Rectal smooth muscle tissue (tissue), 1 donor: ENCODE measurements around the gene SLITRK5.

Experiments used
- H3K27ac ChIP-seq: one replicate; pipeline ENCODE4 v1.7.0; 2013; ENCODE audit warnings: low read depth, low read length, inconsistent platforms
- H3K27me3 ChIP-seq: one replicate; pipeline ENCODE4 v1.7.0; 2013; ENCODE audit warnings: low read length; ENCODE audit not compliant: control insufficient read depth, insufficient read depth
- H3K36me3 ChIP-seq: one replicate; pipeline ENCODE4 v1.7.0; 2013; ENCODE audit warnings: low read length; ENCODE audit not compliant: control insufficient read depth, insufficient read depth
- H3K4me1 ChIP-seq: one replicate; pipeline ENCODE4 v1.7.0; 2013; ENCODE audit warnings: low read length; ENCODE audit not compliant: control insufficient read depth, insufficient read depth
- H3K4me3 ChIP-seq: one replicate; pipeline ENCODE4 v1.7.0; 2013; ENCODE audit warnings: low read length
- H3K9ac ChIP-seq: one replicate; pipeline ENCODE4 v1.7.0; 2013; ENCODE audit warnings: low read length

SLITRK5 gene

DNA sequence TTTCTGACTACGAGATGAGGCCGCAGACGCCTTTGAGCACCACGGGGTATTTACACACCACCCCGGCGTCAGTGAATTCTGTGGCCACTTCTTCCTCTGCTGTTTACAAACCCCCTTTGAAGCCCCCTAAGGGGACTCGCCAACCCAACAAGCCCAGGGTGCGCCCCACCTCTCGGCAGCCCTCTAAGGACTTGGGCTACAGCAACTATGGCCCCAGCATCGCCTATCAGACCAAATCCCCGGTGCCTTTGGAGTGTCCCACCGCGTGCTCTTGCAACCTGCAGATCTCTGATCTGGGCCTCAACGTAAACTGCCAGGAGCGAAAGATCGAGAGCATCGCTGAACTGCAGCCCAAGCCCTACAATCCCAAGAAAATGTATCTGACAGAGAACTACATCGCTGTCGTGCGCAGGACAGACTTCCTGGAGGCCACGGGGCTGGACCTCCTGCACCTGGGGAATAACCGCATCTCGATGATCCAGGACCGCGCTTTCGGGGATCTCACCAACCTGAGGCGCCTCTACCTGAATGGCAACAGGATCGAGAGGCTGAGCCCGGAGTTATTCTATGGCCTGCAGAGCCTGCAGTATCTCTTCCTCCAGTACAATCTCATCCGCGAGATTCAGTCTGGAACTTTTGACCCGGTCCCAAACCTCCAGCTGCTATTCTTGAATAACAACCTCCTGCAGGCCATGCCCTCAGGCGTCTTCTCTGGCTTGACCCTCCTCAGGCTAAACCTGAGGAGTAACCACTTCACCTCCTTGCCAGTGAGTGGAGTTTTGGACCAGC lies 5.3 kb downstream of the SLITRK5 start:
- Histone ChIP-seq H3K9ac (no peak overlapping the region), H3K27me3 (peaks cover 24% of the 10 kb centered on the region), H3K27ac (no peak overlapping the region), H3K36me3 (no peaks in the 10 kb centered on the region), H3K4me3 (no peak overlapping the region), H3K4me1 (peaks cover 5% of the 10 kb centered on the region)

DNA sequence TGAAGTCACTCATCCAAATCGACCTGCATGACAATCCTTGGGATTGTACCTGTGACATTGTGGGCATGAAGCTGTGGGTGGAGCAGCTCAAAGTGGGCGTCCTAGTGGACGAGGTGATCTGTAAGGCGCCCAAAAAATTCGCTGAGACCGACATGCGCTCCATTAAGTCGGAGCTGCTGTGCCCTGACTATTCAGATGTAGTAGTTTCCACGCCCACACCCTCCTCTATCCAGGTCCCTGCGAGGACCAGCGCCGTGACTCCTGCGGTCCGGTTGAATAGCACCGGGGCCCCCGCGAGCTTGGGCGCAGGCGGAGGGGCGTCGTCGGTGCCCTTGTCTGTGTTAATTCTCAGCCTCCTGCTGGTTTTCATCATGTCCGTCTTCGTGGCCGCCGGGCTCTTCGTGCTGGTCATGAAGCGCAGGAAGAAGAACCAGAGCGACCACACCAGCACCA lies 5.9 kb downstream of the SLITRK5 start:
- H3K27me3 ChIP-seq: peaks cover 22% of the 10 kb centered on the region
- peak overlapping the region; percentile 58 for H3K4me3 ChIP-seq
- no peaks in the 10 kb centered on the region for H3K36me3 ChIP-seq
- H3K4me1 ChIP-seq: peaks cover 5% of the 10 kb centered on the region
- no peak overlapping the region for H3K27ac ChIP-seq
- no peak overlapping the region for H3K9ac ChIP-seq

DNA sequence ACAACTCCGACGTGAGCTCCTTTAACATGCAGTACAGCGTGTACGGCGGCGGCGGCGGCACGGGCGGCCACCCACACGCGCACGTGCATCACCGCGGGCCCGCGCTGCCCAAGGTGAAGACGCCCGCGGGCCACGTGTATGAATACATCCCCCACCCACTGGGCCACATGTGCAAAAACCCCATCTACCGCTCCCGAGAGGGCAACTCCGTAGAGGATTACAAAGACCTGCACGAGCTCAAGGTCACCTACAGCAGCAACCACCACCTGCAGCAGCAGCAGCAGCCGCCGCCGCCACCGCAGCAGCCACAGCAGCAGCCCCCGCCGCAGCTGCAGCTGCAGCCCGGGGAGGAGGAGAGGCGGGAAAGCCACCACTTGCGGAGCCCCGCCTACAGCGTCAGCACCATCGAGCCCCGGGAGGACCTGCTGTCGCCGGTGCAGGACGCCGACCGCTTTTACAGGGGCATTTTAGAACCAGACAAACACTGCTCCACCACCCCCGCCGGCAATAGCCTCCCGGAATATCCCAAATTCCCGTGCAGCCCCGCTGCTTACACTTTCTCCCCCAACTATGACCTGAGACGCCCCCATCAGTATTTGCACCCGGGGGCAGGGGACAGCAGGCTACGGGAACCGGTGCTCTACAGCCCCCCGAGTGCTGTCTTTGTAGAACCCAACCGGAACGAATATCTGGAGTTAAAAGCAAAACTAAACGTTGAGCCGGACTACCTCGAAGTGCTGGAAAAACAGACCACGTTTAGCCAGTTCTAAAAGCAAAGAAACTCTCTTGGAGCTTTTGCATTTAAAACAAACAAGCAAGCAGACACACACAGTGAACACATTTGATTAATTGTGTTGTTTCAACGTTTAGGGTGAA lies 6.6 kb downstream of the SLITRK5 start:
- no peaks in the 10 kb centered on the region for H3K36me3 ChIP-seq
- no peak overlapping the region for H3K9ac ChIP-seq
- H3K27me3 ChIP-seq: peaks cover 18% of the 10 kb centered on the region
- no peak overlapping the region for H3K27ac ChIP-seq
- peaks cover 5% of the 10 kb centered on the region for H3K4me1 ChIP-seq
- H3K4me3 ChIP-seq: peak overlapping the region; percentile 58

DNA sequence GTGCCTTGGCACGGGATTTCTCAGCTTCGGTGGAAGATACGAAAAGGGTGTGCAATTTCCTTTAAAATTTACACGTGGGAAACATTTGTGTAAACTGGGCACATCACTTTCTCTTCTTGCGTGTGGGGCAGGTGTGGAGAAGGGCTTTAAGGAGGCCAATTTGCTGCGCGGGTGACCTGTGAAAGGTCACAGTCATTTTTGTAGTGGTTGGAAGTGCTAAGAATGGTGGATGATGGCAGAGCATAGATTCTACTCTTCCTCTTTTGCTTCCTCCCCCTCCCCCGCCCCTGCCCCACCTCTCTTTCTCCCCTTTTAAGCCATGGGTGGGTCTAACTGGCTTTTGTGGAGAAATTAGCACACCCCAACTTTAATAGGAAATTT lies 7.2 kb downstream of the SLITRK5 start:
- H3K36me3 ChIP-seq: no peaks in the 10 kb centered on the region
- no peak overlapping the region for H3K9ac ChIP-seq
- peaks cover 3% of the 10 kb centered on the region for H3K4me1 ChIP-seq
- H3K4me3 ChIP-seq: peak overlapping the region; percentile 58
- H3K27ac ChIP-seq: no peak overlapping the region
- peaks cover 14% of the 10 kb centered on the region for H3K27me3 ChIP-seq

DNA sequence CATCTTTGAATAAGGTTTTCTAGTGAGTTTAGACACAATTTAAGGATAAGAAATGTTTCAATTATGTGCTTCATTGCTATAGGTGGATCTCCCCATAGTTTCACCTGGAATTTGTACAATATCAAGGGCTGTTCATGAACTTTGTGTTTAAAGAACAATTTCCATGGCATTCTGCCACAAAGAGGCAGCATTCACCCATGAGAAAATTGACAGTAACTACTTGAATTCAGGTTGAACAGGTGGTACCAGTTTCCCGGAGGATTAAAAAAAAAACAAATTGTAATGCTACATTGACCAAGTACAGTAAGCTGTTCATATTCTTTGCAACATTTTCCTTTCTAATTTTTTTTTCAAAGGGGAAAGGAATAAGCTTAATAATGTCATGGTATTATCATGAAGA lies 9.1 kb downstream of the SLITRK5 start:
- peaks cover 9% of the 10 kb centered on the region for H3K27me3 ChIP-seq
- H3K27ac ChIP-seq: no peak overlapping the region
- H3K4me3 ChIP-seq: no peak overlapping the region
- H3K4me1 ChIP-seq: peaks cover 3% of the 10 kb centered on the region
- no peaks in the 10 kb centered on the region for H3K36me3 ChIP-seq
- H3K9ac ChIP-seq: no peak overlapping the region

DNA sequence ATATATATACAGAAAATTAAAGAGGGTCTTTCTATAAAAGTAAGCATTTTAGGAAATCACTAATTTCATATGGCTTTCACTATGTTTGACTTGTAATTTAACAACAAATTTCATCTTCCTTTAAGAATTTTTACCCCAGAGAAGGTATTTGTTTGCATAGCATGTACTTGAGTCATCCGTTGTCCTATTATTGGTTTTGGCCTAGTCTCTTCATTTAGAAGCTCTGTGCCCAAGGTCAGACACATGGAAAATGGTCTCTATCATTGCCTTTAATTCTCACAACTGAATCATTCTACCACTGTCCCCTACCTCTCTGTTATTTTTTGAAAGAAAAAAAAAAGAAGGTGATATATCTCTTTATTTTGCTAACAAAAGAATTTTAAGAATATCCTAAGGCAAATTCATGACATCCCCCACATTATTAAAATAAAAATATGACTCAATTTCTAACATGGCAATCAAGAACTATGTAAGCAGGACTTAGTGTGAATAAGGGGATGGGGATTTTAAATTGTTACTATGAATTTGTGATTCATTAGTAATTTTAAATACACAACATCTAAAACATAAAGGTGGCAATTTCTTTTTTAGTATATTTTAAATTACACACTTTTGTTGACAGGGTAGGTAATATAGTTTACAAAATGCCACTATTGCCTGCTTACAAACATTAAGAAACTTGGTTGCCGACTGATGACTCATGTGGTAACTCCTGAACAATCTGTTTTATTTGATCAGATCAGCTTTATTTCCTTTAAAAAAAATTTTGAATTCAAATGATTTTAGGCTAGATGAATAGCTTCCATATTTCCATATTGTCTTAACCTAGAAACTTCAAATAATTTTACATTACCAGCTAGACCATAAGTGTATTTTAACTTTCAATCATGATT lies 13.9 kb downstream of the SLITRK5 start:
- Histone ChIP-seq H3K9ac (no peak overlapping the region), H3K4me3 (no peak overlapping the region), H3K36me3 (no peaks in the 10 kb centered on the region), H3K27ac (no peak overlapping the region), H3K27me3 (no peaks in the 10 kb centered on the region), H3K4me1 (no peaks in the 10 kb centered on the region)

DNA sequence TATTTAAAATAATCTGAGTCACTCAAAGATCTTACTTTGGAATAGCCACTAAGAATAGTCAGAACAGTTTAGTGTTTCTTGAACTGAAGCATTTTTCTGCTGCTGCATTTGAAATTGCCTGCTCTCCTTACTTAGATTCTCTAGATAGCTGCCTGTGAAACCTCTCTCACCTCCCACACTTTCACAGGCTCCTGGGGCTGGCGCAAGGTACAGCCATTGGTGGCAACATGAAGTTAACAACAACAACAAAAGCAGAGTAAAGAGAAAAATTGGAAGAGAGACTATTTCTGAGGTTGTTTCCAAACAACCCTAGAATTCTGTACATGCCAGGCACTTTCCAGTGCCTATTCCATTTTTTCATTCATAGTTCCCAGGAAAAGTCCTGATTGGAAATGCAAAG lies 25.3 kb downstream of the SLITRK5 start:
- Histone ChIP-seq H3K36me3 (no peaks in the 10 kb centered on the region), H3K27ac (no peak overlapping the region), H3K4me1 (no peaks in the 10 kb centered on the region), H3K27me3 (no peaks in the 10 kb centered on the region), H3K4me3 (no peak overlapping the region), H3K9ac (no peak overlapping the region)

DNA sequence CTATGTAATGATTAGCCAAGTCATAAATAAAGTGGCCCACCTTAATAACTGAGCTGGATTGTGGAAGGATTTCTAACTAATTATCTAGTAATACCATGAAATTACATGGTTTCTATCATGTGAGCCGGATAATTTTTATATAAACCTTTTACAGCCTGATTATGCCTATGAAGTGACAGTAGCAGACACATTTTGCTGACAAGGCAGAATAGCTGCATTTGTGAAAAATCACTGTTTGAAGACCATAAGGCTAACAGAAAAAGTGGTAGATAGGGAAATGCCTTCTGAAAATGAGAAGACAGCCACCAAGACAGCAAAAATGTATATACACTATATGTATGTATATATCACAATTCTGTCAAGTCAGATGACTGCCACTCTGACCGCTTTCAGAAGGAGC lies 27.1 kb downstream of the SLITRK5 start:
- H3K27ac ChIP-seq: no peak overlapping the region
- H3K27me3 ChIP-seq: no peaks in the 10 kb centered on the region
- no peak overlapping the region for H3K9ac ChIP-seq
- H3K4me3 ChIP-seq: no peak overlapping the region
- no peaks in the 10 kb centered on the region for H3K4me1 ChIP-seq
- no peaks in the 10 kb centered on the region for H3K36me3 ChIP-seq

DNA sequence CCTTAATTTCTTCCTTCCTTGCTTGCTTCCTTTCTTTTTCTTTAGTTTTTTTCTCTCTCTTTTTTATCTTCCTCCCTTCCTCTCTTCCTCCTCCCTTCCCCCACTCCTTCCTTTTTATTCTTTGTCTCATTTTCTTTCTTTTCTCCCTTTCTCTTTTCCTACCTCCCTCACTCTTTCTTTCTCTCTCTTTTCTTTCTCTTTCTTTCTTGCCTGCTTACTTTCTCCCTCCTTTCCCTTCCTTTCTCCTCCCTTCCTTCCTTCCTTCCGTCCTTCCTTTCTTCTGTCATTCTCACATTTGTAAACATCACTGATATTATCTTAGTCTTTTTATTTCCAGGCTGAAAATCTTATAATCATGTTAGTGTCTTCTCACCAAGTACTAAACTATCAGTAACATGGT lies 38.8 kb downstream of the SLITRK5 start:
- Histone ChIP-seq H3K4me3 (no peak overlapping the region), H3K4me1 (no peaks in the 10 kb centered on the region), H3K36me3 (no peaks in the 10 kb centered on the region), H3K9ac (no peak overlapping the region), H3K27me3 (no peaks in the 10 kb centered on the region), H3K27ac (no peak overlapping the region)

DNA sequence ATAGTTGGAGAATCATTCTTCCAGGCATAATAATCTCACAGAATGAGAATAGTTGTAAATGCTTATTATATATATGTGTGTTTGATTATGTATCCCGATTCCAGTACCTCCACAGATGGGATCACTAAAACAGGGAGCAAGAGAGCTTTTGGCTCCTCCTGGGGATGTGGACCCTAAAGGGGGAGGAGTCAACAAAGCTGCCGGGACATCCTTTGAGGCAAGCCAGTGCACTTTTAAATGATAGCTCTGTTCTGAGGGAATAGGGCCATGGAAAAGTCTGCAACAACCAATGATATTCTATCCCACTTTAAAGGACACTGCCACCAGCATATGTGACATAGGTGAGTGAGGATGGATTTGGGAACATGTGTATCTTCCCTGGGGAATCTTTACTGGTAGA lies 40.8 kb downstream of the SLITRK5 start:
- H3K4me1 ChIP-seq: no peaks in the 10 kb centered on the region
- H3K9ac ChIP-seq: no peak overlapping the region
- H3K27me3 ChIP-seq: no peaks in the 10 kb centered on the region
- no peak overlapping the region for H3K4me3 ChIP-seq
- H3K27ac ChIP-seq: no peak overlapping the region
- no peaks in the 10 kb centered on the region for H3K36me3 ChIP-seq
